HepG2 (cell line): Measurements from ENCODE around the gene UBL4B. TPM values are rescaled to one million over a fixed set of nuclear protein-coding genes. Genes with fewer than 3 reads are reported as not detected.

Experiments
- ATAC-seq: fragments of 200-7000 bp; cut with Tn5 transposase; 3 replicates; pipeline ENCODE4 v1.9.1; 2020; ENCODE audit warnings: mild to moderate bottlenecking, moderate library complexity
- BruUV-seq: library from RNA; stranded (reverse); fragments of 400-500 nt; replicated peaks from 2 replicates; lab custom pipeline; 2021; lab: Mats Ljungman, UMichigan
- CTCF ChIA-PET: fragments of 300-600 bp; formaldehyde crosslinking; extraction: SDS; loops from one replicate; lab custom pipeline; 2021; ENCODE audit warnings: low total read pairs, inconsistent platforms, low intra/inter-chr PET ratio; lab: Yijun Ruan, JAX
- POLR2A ChIA-PET: fragments of 350-600 bp; sonication (Branson Sonifier 250); formaldehyde crosslinking; loops from one replicate; lab custom pipeline; 2020; ENCODE audit warnings: antibody characterized with exemption, inconsistent platforms; lab: Yijun Ruan, JAX
- DNase-seq: peaks from one replicate; pipeline ENCODE4 v3.0.0-alpha.2; 2015; ENCODE audit warnings: low spot score
- FAIRE-seq: peaks from 3 replicates; lab custom pipeline; 2011; peaks lifted over from hg19 to GRCh38; lab: Jason Lieb, UNC
- H2AFZ ChIP-seq: one replicate; pipeline ENCODE4 v1.6.1; 2011; ENCODE audit warnings: low read length, inconsistent platforms
- H3K27ac ChIP-seq: fragments of 300-600 bp; 3 replicates; pipeline ENCODE4 v1.8.0; 2011; ENCODE audit warnings: mixed run types, mild to moderate bottlenecking, mixed read lengths, low read length, inconsistent platforms; ENCODE audit not compliant: insufficient read depth; ENCODE audit errors: extremely low read length
- H3K27me3 ChIP-seq, 2 experiments: fragments of 200-600 bp in 1 of 2; 2 replicates in 1 of 2; 3 replicates in 1 of 2; pipeline versions ENCODE4 v1.6.0 to v1.8.0; 2011; ENCODE audit warnings: low read length in 2 of 2, mild to moderate bottlenecking in 2 of 2, moderate library complexity in 2 of 2, inconsistent platforms in 1 of 2; ENCODE audit not compliant: insufficient read depth in 2 of 2, control insufficient read depth in 1 of 2
- H3K36me3 ChIP-seq, 2 experiments: fragments of 200-600 bp in 1 of 2; replicated peaks in 1 of 2; 2 replicates in 1 of 2; 3 replicates in 1 of 2; pipeline versions ENCODE4 v1.5.1 to v1.8.0; 2011; ENCODE audit warnings: low read length in 2 of 2, inconsistent platforms in 1 of 2; ENCODE audit not compliant: insufficient read depth in 2 of 2, control insufficient read depth in 1 of 2
- H3K4me1 ChIP-seq: 2 replicates; pipeline ENCODE4 v1.5.1; 2012; ENCODE audit warnings: low read length, inconsistent platforms; ENCODE audit not compliant: insufficient read depth
- H3K4me2 ChIP-seq: 2 replicates; pipeline ENCODE4 v1.6.0; 2011; ENCODE audit warnings: low read depth, low read length, inconsistent platforms
- H3K4me3 ChIP-seq, 3 experiments: fragments of 200-600 bp in 1 of 3; sonication (generic), shearing (Covaris generic) in 1 of 3; replicated peaks in 1 of 3; 2 replicates each; pipeline ENCODE4 v1.5.1; 2011 to 2016; ENCODE audit warnings: low read length in 3 of 3, inconsistent platforms in 2 of 3, low read depth in 2 of 3, mild to moderate bottlenecking in 2 of 3, control low read depth in 1 of 3, mixed read lengths in 1 of 3; ENCODE audit not compliant: insufficient read depth in 1 of 3
- H3K79me2 ChIP-seq: one replicate; pipeline ENCODE4 v1.6.1; 2011; ENCODE audit warnings: low read length, inconsistent platforms; ENCODE audit not compliant: insufficient read depth
- H3K9ac ChIP-seq: 2 replicates; pipeline ENCODE4 v1.6.0; 2011; ENCODE audit warnings: mild to moderate bottlenecking, low read depth, low read length, inconsistent platforms; ENCODE audit not compliant: insufficient read depth
- H3K9me3 ChIP-seq: 2 replicates; pipeline ENCODE4 v1.5.1; 2012; ENCODE audit warnings: mild to moderate bottlenecking, low read length
- H4K20me1 ChIP-seq: 2 replicates; pipeline ENCODE4 v1.6.0; 2011; ENCODE audit warnings: inconsistent platforms, mild to moderate bottlenecking, low read length, moderate library complexity; ENCODE audit not compliant: insufficient read depth
- GTF2F1 ChIP-seq: fragments of 150-350 bp; IDR thresholded peaks from 2 replicates; pipeline ENCODE4 v1.6.1; 2014; ENCODE audit warnings: low read length
- PAWR ChIP-seq: sonication (generic); formaldehyde crosslinking; IDR thresholded peaks from 2 replicates; pipeline ENCODE4 v1.4.0; 2020; ENCODE audit warnings: missing genetic modification reagents, mild to moderate bottlenecking, borderline replicate concordance
- TAF15 ChIP-seq: fragments of 200-400 bp; formaldehyde crosslinking; IDR thresholded peaks from one replicate; pipeline ENCODE4 v1.6.1; 2018; ENCODE audit warnings: mild to moderate bottlenecking, low read depth, low read length; ENCODE audit not compliant: poor library complexity, severe bottlenecking
- WGBS: methylation state at CpG from one replicate; pipeline ENCODE4 v1.1.6; 2017; ENCODE audit warnings: low lambda C conversion rate; 5-methylcytosine and 5-hydroxymethylcytosine counted together
- in situ Hi-C: cut with HindIII; loops from 2 replicates; pipeline ENCODE4 v1.10.0; 2017; ENCODE audit warnings: low pct_unique_long_range_greater_than_20kb; ENCODE audit not compliant: extremely low pct_ligation_motif_present
- intact Hi-C: fragments of 100-400 bp; cut with micrococcal nuclease; formaldehyde crosslinking; loops from one replicate; pipeline ENCODE4 v1.10.0; 2022; ENCODE audit not compliant: unreplicated experiment
- polyA plus RNA-seq, 8 experiments: library from polyadenylated mRNA; depleted of rRNA in 3 of 8; stranded (reverse) in 7 of 8; unstranded in 1 of 8; fragments of >200 nt; fragmentation: Illumina TruSeq in 4 of 8; extraction: Trizol in 4 of 8; gene quantifications; 2 replicates each; pipeline versions ENCODE4 v1.2.1 to v1.2.3, GENCODE V29; 2011 to 2016; ENCODE audit warnings: low read depth in 4 of 8, missing spikeins in 1 of 8, mixed read lengths in 1 of 8; ENCODE audit not compliant: insufficient read depth in 1 of 8
- total RNA-seq, 5 experiments: library from RNA; depleted of rRNA; stranded (reverse); fragments of >200 nt; fragmentation: Illumina TruSeq; extraction: Trizol; gene quantifications; 2 replicates each; pipeline ENCODE4 v1.2.3, GENCODE V29; 2016; ENCODE audit warnings: low read depth in 1 of 5
- TF ChIP-seq, protein P1 (sequence below): sonication (generic); formaldehyde crosslinking; IDR thresholded peaks from 2 replicates; pipeline ENCODE4 v1.4.0; 2020; ENCODE audit warnings: missing genetic modification reagents

Gene UBL4B
- total and polyA plus RNA-seq, 2 of the 13 experiments (the other 11 are each of a cell fraction or from before 2014, with no cell fraction given): not detected

DNA sequence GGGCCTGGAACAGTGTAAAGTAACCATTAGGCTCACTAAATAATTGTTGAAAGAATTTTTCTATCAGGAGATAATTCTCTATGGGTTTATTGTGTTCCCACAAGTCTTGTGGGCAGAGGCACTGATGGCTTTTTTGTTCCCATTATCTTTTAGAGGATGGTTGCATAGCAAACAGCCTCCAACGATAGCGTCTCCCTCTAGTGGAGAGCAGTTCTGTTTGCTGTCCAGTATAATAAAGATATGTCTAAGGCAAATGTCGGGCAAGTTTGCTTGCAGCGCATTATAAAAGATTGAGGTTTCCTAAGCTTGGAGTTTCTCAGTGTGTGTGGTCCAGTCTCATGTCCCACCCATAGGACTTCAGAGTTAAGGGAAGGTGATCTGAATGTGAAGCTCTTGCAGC, 36.7 kb downstream of the UBL4B start (continued):
- no peak for TF ChIP-seq GTF2F1

DNA sequence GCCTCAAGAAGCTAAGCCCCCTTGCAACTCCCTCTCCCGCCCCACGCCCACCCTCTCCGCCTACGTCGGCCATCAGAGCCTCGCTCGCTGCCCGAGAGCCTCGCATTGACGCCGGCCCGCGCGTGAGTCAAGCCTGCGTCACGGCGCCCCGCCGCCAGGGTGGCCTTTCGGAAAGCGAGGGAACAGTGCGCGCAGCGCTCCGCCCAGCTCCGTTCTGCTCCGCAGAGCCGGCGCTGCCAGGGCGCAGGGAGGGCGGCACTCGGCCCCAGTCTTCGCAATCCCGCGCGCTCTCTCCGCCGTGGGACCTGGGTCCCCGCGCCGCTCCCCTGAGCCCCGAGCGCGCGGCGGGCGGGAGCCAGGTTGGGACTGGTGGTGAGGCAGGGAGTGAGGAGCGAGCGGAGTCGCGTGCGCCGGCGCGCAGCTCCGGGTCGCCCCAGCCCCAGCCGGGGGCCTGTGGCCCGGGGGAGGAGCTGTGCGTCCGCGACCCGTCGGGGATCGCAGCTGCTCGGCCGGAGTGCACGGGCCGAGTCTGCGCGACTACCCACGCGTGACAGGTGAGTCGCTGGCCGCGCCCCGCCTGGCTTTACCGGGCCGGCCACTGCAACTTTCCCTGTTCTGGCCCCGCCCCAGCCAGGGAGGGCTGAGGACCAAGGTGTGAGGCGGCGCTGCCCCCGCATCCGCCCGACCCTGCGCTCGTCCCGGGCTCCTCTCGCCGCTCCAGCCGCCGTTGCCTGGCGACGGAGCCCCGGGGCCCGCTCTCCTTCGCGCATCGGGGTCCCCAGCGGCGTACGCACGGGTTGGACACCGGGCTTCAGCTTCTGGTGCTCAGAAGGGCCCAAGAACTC, 38.3 kb downstream of the UBL4B start, which contains the start of gene SLC6A17:
Gene SLC6A17, plus strand, starts transcription at position 165 of the 845 bp plus-strand sequence. CDS start 16,436 bp downstream, outside the sequence.
- ATAC-seq: no peak
- Histone ChIP-seq H3K9me3 (no peaks in the 10 kb centered on the region), H3K27me3 (peaks cover 1 to 5% of the 10 kb centered on the region in 2 experiments; a peak in 2 of 5 replicates), H3K9ac (no peak within 1 kb of the TSS), H3K4me1 (no peaks in the 10 kb centered on the region), H3K27ac (no peak within 1 kb of the TSS), H3K4me2 (no peak within 1 kb of the TSS), H3K36me3 (no peaks in the 10 kb centered on the region), H3K4me3 (no peak within 1 kb of the TSS), H2AFZ (no peak within 1 kb of the TSS), H3K79me2 (no peaks in the 10 kb centered on the region), H4K20me1 (no peaks in the 10 kb centered on the region)
- no peak for TF ChIP-seq PAWR (CRISPR knock-in tag)
- TF ChIP-seq, protein P1, sequence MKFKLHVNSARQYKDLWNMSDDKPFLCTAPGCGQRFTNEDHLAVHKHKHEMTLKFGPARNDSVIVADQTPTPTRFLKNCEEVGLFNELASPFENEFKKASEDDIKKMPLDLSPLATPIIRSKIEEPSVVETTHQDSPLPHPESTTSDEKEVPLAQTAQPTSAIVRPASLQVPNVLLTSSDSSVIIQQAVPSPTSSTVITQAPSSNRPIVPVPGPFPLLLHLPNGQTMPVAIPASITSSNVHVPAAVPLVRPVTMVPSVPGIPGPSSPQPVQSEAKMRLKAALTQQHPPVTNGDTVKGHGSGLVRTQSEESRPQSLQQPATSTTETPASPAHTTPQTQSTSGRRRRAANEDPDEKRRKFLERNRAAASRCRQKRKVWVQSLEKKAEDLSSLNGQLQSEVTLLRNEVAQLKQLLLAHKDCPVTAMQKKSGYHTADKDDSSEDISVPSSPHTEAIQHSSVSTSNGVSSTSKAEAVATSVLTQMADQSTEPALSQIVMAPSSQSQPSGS (CRISPR knock-in tag): no peak
- TF ChIP-seq TAF15: no peak
- no peak for FAIRE-seq
- ChIA-PET POLR2A (no interaction called here), CTCF (no interaction called here)
- 64% methylated on average over 41 of the region's 104 CpGs for WGBS
- intact Hi-C loops (no loop called here), in situ Hi-C loops (no loop called here)
- no peak for DNase-seq
- no TSS peak for BruUV-seq
